ENCODE results near the gene RBMS3. TPM values are rescaled to one million over a fixed set of nuclear protein-coding genes. Genes with fewer than 3 reads are reported as not detected.
A peak's percentile ranks its signal among the peaks of the same experiment; 100 is the strongest.
"Not testable (repeated sequence)": the region's sequence is repeated elsewhere in the genome, so short reads cannot be mapped to it uniquely, and the experiment has no call there.

The RBMS3 gene
- total and polyA plus RNA-seq, 5 donors: 8.9 to 66.7 (median 56.5) TPM

DNA sequence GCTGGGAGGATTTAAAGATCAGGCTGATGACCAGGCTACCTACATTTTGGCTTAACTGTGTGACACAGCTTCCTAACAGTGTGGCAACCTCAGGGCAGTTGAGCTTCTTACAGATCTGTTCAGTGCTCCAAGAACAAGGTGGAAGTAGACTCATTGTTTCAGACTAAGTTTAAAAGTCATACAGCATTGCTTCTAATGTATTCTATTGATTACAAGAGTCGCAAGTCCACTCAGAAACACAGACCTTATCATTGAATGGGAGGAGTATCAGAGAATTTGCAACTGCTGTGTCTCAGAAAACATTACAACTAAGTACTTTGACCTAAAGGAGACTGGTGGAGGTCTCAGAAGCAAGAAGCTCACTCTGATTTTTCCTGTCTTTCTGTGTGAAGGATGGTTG is 746.0 kb downstream of the RBMS3 start:
- Histone ChIP-seq H3K4me3 (ENCODE audit: low read length) (no peak overlapping the region), H3K27ac (ENCODE audit: low read length) (no peak overlapping the region), H3K27me3 (ENCODE audit: control insufficient read depth, insufficient read depth) (no peaks in the 10 kb centered on the region), H3K9me3 (ENCODE audit: control insufficient read depth, low read length) (no peaks in the 10 kb centered on the region), H3K4me1 (ENCODE audit: control insufficient read depth, insufficient read depth, low read length) (no peaks in the 10 kb centered on the region)
- ATAC-seq: no peak
- intact Hi-C loops (cut with DNase I): no loop called here
- 64% methylated on average over 1 of the region's 1 CpG for WGBS
- DNase-seq: no peak

DNA sequence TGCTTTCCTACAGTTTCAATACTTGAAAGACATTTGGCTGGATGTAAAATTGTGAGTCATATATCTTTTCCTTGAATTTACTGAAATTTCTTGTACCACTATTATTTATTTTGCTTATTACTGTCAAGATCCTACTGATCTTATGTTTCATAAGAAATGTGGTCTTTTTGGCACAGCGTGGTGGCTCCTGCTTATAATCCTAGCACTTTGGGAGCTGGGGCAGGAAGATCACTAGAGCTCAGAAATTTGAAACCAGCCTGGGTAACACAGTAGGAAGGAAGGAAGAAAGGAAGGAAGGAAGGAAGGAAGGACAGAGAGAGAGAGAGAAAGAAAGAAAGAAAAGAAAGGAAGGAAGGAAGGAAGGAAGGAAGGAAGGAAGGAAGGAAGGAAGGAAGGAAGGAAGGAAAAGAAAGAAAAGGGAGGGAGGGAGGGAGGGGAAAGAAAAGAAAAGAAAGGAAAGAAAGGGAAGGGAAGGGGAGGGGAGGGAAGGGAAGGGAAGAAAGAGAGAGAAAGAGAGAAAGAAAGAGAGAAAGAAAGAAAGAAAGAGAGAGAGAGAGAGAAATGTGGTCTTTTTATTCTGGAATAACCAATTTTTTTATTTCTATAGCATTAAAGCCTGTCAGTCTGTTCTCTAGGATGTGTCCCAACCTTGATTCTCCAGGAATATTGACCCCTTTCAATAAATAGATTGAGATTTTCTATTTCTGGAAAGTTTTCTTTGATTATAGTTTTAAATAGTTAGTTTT is 753.5 kb downstream of the RBMS3 start:
- Histone ChIP-seq H3K9me3 (ENCODE audit: control insufficient read depth, low read length) (no peaks in the 10 kb centered on the region), H3K4me3 (ENCODE audit: low read length) (no peak overlapping the region), H3K4me1 (ENCODE audit: control insufficient read depth, insufficient read depth, low read length) (no peaks in the 10 kb centered on the region), H3K27me3 (ENCODE audit: control insufficient read depth, insufficient read depth) (no peaks in the 10 kb centered on the region), H3K27ac (ENCODE audit: low read length) (no peak overlapping the region)
- ATAC-seq: no peak
- intact Hi-C loops (cut with DNase I): no loop called here
- 89% methylated on average over 1 of the region's 1 CpG for WGBS
- no peak for DNase-seq

DNA sequence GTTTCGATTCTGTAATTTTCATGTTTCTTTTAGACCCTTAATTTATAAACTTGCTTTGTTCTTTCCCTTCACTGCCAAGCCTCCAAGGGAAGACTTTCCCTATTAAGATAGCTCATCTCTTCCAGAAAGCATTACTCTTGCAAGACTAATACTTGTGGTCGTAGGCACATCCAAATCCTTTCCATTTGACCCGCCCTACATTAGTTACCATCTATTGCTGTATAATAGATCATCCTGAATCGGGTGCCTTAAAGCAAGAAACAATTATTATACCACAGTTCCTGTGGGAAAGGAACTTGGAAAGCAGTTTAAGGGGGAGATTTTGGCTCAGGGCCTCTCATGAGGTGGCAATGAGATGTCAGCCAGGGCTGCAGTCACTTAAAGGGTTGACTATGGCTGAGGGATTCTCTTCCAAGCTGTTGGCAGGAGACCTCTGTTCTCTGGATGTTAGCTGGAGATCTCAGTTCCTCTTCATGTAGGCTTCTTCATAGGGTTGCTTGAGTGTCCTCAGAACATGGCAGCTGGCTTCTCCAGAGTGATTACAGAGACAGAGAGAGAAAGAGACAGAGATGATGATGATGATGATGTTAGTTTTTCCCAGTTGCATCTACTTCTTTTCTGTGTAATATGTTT is 755.2 kb downstream of the RBMS3 start:
- intact Hi-C loops (cut with DNase I): no loop called here
- Histone ChIP-seq H3K27ac (ENCODE audit: low read length) (no peak overlapping the region), H3K9me3 (ENCODE audit: control insufficient read depth, low read length) (no peaks in the 10 kb centered on the region), H3K27me3 (ENCODE audit: control insufficient read depth, insufficient read depth) (no peaks in the 10 kb centered on the region), H3K4me1 (ENCODE audit: control insufficient read depth, insufficient read depth, low read length) (no peaks in the 10 kb centered on the region), H3K4me3 (ENCODE audit: low read length) (no peak overlapping the region)
- ATAC-seq (no peak), DNase-seq (no peak)
- WGBS: 71% methylated on average over 4 of the region's 4 CpGs

DNA sequence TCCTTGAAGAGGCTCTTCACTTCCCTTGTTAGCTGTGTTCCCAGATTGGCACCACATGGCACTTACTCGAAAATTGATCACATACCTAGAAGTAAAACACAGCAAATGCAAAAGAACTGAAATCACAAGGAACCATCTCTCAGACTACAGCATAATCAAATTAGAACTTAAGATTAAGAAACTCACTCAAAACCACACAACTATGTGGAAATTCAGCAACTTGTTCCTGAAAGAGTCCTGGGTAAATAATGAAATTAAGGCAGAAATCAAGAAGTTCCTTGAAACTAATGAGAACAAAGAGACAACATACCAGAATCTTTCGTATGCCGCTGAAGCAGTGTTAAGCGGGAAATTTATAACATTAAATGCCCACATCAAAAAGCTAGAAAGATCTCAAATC is 759.3 kb downstream of the RBMS3 start:
- H3K27me3 ChIP-seq (ENCODE audit: control insufficient read depth, insufficient read depth): no peaks in the 10 kb centered on the region
- WGBS: 91% methylated on average over 4 of the region's 4 CpGs
- ATAC-seq (no peak), DNase-seq (no peak)
- H3K4me1 ChIP-seq (ENCODE audit: control insufficient read depth, insufficient read depth, low read length): no peaks in the 10 kb centered on the region
- intact Hi-C loops (cut with DNase I): loop anchor here (5.0 to 10.0 kb wide), 5 partner anchors 157 to 715 kb away; no protein-coding TSS in a partner anchor
- no peak overlapping the region for H3K4me3 ChIP-seq (ENCODE audit: low read length)
- no peak overlapping the region for H3K27ac ChIP-seq (ENCODE audit: low read length)
- H3K9me3 ChIP-seq (ENCODE audit: control insufficient read depth, low read length): no peaks in the 10 kb centered on the region

DNA sequence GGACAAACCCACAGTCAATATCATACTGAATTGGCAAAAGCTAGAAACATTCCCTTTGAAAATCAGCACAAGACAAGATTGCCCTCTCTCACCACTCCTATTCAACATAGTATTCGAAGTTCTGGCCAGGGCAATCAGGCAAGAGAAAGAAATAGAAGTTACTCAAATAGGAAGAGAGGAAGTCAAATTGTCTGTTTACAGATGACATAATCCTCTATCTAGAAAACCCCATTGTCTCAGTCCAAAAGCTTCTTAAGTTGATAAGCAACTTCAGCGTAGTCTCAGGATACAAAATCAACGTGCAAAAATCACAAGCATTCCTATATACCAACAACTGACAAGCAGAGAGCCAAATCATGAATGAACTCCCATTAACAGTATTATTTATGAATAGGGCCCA is 760.6 kb downstream of the RBMS3 start:
- H3K4me3 ChIP-seq (ENCODE audit: low read length); ATAC-seq; H3K4me1 ChIP-seq (ENCODE audit: control insufficient read depth, insufficient read depth, low read length); H3K9me3 ChIP-seq (ENCODE audit: control insufficient read depth, low read length); H3K27me3 ChIP-seq (ENCODE audit: control insufficient read depth, insufficient read depth); H3K27ac ChIP-seq (ENCODE audit: low read length); DNase-seq: not testable (repeated sequence)
- intact Hi-C loops (cut with DNase I): loop anchor here (5.0 to 10.0 kb wide), 5 partner anchors 156 to 713 kb away; no protein-coding TSS in a partner anchor
- WGBS: 20% methylated on average over 3 of the region's 3 CpGs

DNA sequence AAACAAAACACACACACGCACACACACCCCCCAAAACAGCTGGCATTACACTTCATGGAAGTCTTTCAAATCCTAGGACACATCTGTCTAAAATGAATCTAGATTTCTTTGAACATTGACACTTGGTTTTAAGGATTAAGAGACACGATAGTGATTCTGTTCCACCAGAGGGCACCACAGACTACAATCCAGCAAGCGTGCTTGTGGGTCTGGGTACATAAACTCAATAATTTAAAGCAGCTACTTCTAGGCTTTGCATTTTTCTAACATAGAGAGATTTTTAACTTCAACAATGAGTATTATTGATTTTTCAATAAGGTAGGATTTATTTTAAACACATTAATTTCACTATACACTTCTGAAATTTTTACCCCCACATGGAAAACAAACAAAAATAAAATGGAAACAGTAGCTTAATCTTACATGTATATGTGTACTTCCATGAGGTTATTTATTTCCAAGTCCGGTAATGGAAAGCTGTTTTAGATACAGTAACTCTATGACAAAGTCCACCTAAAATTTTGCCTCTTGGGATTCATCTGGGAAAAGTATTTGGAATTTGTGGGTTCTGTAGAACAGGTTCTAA is 761.5 kb downstream of the RBMS3 start:
- peak; percentile 41 to 64 (median 56) for DNase-seq
- no peak overlapping the region for H3K27ac ChIP-seq (ENCODE audit: low read length)
- no peaks in the 10 kb centered on the region for H3K4me1 ChIP-seq (ENCODE audit: control insufficient read depth, insufficient read depth, low read length)
- H3K4me3 ChIP-seq (ENCODE audit: low read length): no peak overlapping the region
- H3K27me3 ChIP-seq (ENCODE audit: control insufficient read depth, insufficient read depth): no peaks in the 10 kb centered on the region
- ATAC-seq: peak; percentile 66 to 72
- 27% methylated on average over 4 of the region's 4 CpGs for WGBS
- intact Hi-C loops (cut with DNase I): loop anchor here (2.0 to 10.0 kb wide), 6 partner anchors 155 to 712 kb away; no protein-coding TSS in a partner anchor
- H3K9me3 ChIP-seq (ENCODE audit: control insufficient read depth, low read length): no peaks in the 10 kb centered on the region

DNA sequence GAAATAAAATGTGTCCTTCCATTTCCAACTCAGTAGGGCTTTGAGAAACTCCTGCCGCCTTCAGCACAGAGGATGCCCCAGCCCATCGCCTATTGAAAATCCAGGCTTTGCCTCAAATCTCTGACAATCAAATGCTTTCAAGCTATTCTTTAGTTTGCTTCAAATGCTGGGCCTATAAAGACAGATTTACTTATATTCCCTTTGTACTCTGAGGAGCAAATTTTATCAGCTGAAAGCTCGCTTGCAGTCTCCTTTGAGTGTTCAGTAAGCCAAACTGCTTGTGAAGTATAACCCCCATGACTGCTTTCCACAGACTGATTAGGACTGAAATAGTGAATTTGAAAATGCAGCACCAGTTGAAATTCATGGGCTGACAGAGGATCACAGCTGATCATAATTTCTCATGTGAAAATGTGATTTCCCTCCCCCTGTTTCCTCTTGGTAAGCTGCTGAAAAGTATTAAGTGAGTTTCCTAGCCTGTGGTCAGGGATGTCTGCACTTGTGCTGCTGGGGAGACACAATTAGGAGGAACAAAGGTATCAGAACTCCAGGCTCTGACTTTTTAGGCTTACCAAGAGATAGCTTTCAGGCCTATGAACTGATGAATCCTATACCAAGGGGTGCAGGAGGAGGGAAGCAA is 762.2 kb downstream of the RBMS3 start:
- intact Hi-C loops (cut with DNase I): loop anchor here (2.0 to 10.0 kb wide), 6 partner anchors 154 to 712 kb away; no protein-coding TSS in a partner anchor
- no peak for DNase-seq
- WGBS: 89% methylated on average over 3 of the region's 3 CpGs
- Histone ChIP-seq H3K4me3 (ENCODE audit: low read length) (no peak overlapping the region), H3K9me3 (ENCODE audit: control insufficient read depth, low read length) (no peaks in the 10 kb centered on the region), H3K4me1 (ENCODE audit: control insufficient read depth, insufficient read depth, low read length) (no peaks in the 10 kb centered on the region), H3K27me3 (ENCODE audit: control insufficient read depth, insufficient read depth) (no peaks in the 10 kb centered on the region), H3K27ac (ENCODE audit: low read length) (no peak overlapping the region)
- no peak for ATAC-seq

DNA sequence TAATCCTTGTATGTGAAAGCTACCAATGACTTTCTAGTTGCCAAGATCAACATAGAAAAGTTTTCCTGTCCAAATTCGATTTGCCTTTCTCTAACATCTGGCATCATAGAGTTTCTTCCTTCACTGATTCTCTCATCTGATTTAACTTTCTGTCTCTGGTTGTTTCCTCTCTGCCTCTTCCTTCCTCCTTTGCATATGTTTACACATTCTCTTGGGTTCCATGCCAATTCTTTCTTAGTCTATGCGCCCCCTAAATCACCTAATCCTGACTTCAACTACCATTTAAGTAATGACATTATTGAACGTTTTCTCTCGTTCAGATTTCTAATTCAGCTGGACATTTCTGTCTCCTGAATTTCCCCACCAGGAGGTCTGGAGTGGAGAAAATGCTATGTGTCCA is 763.6 kb downstream of the RBMS3 start:
- no peak overlapping the region for H3K27ac ChIP-seq (ENCODE audit: low read length)
- H3K4me1 ChIP-seq (ENCODE audit: control insufficient read depth, insufficient read depth, low read length): no peaks in the 10 kb centered on the region
- DNase-seq (no peak), ATAC-seq (no peak)
- no peaks in the 10 kb centered on the region for H3K9me3 ChIP-seq (ENCODE audit: control insufficient read depth, low read length)
- intact Hi-C loops (cut with DNase I): loop anchor here (5.0 to 10.0 kb wide), 5 partner anchors 153 to 710 kb away; no protein-coding TSS in a partner anchor
- WGBS: 51% methylated on average over 4 of the region's 4 CpGs
- no peaks in the 10 kb centered on the region for H3K27me3 ChIP-seq (ENCODE audit: control insufficient read depth, insufficient read depth)
- no peak overlapping the region for H3K4me3 ChIP-seq (ENCODE audit: low read length)

DNA sequence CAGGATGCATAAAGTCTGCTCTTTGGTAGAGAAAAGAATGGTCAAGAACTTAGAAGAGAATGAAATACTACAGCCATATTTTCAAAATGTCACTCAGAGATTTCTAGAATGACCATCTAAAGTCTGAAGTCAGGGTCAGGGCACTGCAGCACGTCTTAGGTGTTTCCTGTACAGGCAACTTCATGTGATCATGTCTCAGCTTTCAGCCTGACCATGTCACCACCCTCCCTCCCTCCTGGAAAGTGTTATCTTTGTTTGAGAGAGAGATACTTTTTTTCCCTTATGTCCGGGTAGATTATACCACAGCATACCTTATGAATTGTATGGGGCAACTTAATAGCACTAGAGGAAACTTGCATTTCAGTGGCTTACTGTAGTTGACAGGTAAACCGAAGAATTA is 767.6 kb downstream of the RBMS3 start:
- no peaks in the 10 kb centered on the region for H3K27me3 ChIP-seq (ENCODE audit: control insufficient read depth, insufficient read depth)
- intact Hi-C loops (cut with DNase I): loop anchor here in 1 of 4 donors (10.0 kb wide), 1 partner anchor 706 kb away; no protein-coding TSS in a partner anchor
- no peak for ATAC-seq
- H3K9me3 ChIP-seq (ENCODE audit: control insufficient read depth, low read length): no peaks in the 10 kb centered on the region
- no peak overlapping the region for H3K4me3 ChIP-seq (ENCODE audit: low read length)
- no peak for DNase-seq
- WGBS: 74% methylated on average over 3 of the region's 3 CpGs
- no peaks in the 10 kb centered on the region for H3K4me1 ChIP-seq (ENCODE audit: control insufficient read depth, insufficient read depth, low read length)
- no peak overlapping the region for H3K27ac ChIP-seq (ENCODE audit: low read length)

DNA sequence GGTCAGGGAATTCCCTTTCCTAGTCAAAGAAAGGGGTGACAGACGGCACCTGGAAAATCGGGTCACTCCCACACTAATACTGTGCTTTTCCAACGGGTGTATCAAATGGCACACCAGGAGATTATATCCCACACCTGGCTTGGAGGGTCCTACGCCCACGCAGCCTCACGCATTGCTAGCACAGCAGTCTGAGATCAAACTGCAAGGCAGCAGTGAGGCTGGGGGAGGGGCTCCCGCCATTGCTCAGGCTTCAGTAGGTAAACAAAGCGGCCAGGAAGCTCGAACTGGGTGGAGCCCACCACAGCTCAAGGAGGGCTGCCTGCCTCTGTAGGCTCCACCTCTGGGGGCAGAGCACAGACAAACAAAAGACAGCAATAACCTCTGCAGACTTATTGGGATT is 769.2 kb downstream of the RBMS3 start:
- H3K4me1 ChIP-seq (ENCODE audit: control insufficient read depth, insufficient read depth, low read length); intact Hi-C loops (cut with DNase I); H3K27ac ChIP-seq (ENCODE audit: low read length); H3K27me3 ChIP-seq (ENCODE audit: control insufficient read depth, insufficient read depth); H3K9me3 ChIP-seq (ENCODE audit: control insufficient read depth, low read length); H3K4me3 ChIP-seq (ENCODE audit: low read length); ATAC-seq: not testable (repeated sequence)
- WGBS: 92% methylated on average over 9 of the region's 9 CpGs
- DNase-seq: peak in 1 of 3 donors; percentile 27

DNA sequence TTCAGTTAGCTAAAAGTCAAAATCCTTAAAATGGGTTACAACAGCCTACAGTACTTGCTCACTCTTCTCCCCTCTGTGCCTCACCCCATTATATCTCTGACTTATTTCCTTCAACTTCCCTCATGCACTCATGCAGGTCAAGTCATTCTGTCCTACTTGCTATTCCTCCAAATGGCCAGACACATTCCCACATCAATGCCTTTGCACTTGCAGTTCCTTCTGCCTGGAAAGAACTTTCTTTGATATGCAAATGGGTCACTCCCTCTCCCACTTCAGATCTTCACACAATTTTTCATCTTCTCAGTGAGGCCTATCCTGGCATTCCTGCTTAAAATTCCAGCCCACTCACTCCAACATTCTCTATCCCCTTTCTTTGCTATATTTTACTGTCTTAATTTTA is 778.4 kb downstream of the RBMS3 start:
- Histone ChIP-seq H3K27ac (ENCODE audit: low read length) (no peak overlapping the region), H3K9me3 (ENCODE audit: control insufficient read depth, low read length) (no peaks in the 10 kb centered on the region), H3K4me3 (ENCODE audit: low read length) (no peak overlapping the region), H3K27me3 (ENCODE audit: control insufficient read depth, insufficient read depth) (no peaks in the 10 kb centered on the region), H3K4me1 (ENCODE audit: control insufficient read depth, insufficient read depth, low read length) (no peaks in the 10 kb centered on the region)
- no peak for ATAC-seq
- DNase-seq: no peak
- intact Hi-C loops (cut with DNase I): no loop called here

Measured in right cardiac atrium (tissue), 5 donors.